Fibroblast of pulmonary artery (primary cell): ENCODE measurements around the gene SLCO1B1.
"Not testable (repeated sequence)": the region's sequence is repeated elsewhere in the genome, so short reads cannot be mapped to it uniquely, and the experiment has no call there.

Experiments
- DNase-seq: peaks from one replicate; pipeline ENCODE4 v3.0.0-alpha.2; 2010; ENCODE audit warnings: low read depth
- H3K4me3 ChIP-seq: replicated peaks from 2 replicates; pipeline ENCODE4 v1.5.1; 2011; ENCODE audit warnings: low read depth, mild to moderate bottlenecking, control low read depth, low read length, moderate library complexity
- TF ChIP-seq, protein P1 (sequence below): IDR thresholded peaks from 2 replicates; pipeline ENCODE4 v1.5.1; 2011; ENCODE audit warnings: mild to moderate bottlenecking, control low read depth, low read length, inconsistent platforms; ENCODE audit errors: missing control alignments

SLCO1B1 gene

DNA sequence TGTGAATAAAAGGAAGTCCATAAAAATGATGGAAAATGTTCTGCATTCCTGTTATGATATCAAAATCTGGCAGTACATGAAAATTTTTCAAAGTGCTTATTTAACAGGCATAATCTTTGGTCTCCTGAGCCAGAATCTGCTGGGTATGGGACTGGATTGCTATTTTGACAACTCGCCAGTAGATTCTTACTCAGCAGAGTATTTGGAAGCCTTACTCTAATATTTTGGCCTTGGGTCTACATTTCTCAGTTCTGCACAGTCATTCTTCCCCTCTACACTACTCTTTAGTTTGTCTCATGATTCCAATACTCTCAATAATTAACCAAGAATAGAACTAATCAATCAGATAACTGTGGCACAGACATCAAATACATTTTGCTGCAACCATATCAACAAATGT is 1.1 kb upstream of the SLCO1B1 start:
- TF ChIP-seq, protein P1, sequence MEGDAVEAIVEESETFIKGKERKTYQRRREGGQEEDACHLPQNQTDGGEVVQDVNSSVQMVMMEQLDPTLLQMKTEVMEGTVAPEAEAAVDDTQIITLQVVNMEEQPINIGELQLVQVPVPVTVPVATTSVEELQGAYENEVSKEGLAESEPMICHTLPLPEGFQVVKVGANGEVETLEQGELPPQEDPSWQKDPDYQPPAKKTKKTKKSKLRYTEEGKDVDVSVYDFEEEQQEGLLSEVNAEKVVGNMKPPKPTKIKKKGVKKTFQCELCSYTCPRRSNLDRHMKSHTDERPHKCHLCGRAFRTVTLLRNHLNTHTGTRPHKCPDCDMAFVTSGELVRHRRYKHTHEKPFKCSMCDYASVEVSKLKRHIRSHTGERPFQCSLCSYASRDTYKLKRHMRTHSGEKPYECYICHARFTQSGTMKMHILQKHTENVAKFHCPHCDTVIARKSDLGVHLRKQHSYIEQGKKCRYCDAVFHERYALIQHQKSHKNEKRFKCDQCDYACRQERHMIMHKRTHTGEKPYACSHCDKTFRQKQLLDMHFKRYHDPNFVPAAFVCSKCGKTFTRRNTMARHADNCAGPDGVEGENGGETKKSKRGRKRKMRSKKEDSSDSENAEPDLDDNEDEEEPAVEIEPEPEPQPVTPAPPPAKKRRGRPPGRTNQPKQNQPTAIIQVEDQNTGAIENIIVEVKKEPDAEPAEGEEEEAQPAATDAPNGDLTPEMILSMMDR: no peak
- DNase-seq: no peak
- H3K4me3 ChIP-seq: no peak overlapping the region

GRCh38 chr12:21137318-21137999 is 6.5 kb downstream of the SLCO1B1 start:
- H3K4me3 ChIP-seq, DNase-seq: not testable (repeated sequence)

DNA sequence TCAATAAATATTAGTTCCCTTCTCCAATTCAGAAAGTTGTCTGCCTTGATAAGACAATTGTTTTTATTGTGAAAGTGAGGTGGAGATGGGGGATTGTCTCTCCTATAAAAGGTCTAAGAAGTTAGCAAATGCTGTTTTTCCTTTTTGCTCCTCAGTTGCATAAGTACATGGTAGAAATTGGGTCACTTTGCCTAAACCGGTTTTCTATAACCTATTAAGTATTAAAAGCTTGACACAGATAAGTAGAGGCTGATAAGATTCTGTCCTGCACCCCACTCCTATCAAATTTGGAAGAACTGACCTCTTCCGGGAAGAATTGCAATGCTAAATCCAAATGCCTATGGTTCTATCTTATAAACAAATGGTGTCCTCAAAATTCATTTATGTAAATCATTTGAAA is 7.0 kb downstream of the SLCO1B1 start:
- TF ChIP-seq, protein P1: no peak
- no peak overlapping the region for H3K4me3 ChIP-seq
- DNase-seq: no peak

DNA sequence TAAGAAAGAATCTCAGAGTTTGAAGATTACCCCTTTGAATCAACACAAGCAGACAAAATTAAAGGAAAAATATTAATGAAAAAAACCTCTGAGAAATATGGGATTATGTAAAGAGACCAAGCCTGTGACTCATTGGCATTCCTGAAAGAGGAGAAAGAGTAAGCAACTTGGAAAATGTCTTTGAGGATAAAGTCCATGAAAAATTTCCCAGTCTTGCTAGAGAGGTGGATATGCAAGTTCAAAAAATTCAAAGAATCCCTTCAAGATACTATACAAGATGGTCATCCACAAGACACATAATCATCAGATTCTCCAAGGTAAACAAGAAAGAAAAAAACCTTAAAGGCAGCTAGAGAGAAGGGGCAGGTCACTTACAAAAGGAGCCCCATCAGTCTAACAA is 13.3 kb downstream of the SLCO1B1 start:
- H3K4me3 ChIP-seq: no peak overlapping the region
- TF ChIP-seq, protein P1: no peak
- DNase-seq: no peak

- not testable (repeated sequence) for DNase-seq
Measured at GRCh38 chr12:21149861-21150260, 18.9 kb downstream of the SLCO1B1 start.

DNA sequence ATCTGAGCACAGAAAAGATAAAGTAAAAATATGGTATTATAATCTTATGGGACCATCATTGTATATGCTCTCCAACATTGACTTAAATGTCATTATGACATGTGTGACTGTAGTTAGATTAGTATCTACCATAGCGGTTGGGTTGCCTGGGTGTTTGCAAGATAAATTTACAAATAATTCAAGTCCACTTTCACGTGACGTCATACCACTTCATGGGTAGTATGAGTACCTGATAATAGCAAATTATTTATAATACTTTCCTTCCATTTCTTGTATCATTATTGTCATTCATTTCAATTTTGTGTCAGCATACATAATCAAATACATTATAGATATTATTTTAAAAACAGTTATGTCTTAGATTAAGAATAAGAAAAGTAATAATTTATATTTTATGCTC is 20.2 kb downstream of the SLCO1B1 start:
- no peak for DNase-seq
- TF ChIP-seq, protein P1: no peak

More at GRCh38 chr12:21149861-21150260, 18.9 kb downstream of the SLCO1B1 start:
- not testable (repeated sequence) for H3K4me3 ChIP-seq

DNA sequence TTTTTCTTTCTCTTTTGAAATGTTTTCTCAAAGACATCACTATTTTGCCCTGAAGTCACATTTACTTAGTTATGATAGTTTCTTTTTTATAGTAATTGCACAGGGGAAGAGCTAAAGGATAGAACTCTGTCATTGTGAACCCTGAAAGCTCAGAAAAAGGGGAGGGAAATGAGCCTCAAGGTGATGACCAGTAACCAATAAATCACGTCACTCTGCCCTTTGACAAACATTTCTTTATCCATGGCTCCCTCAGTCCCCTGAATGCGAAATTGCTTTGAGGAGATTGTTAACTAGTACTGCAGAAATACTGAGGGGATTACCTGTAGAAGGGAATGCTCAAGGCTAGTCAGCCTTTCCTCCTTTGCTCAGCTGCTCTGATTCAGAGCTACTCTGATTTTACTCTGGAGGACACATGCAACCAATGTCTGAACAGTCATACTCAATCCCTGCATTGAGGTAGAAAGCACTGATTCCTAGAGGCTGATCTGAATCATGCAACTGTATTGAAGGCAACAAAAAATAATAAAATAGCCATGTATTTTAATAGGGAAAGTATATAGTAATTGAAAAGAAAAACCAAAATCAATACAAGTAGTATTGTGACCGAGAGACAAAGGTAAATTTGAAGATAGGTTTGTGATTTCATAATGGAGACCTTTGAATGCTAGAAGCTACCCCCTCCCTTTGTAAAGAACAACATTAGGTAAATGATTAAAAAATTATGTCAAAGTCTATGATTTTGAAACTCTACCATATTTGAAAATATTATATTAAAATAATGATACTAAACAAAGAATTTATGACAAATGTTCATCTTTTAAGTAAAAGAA is 24.7 kb downstream of the SLCO1B1 start:
- DNase-seq: no peak
- H3K4me3 ChIP-seq: no peak overlapping the region
- TF ChIP-seq, protein P1: no peak

More for the DNA sequence above, 20.2 kb downstream of the SLCO1B1 start:
- no peak overlapping the region for H3K4me3 ChIP-seq

GRCh38 chr12:21165048-21165447 is 34.1 kb downstream of the SLCO1B1 start:
- no peak overlapping the region for H3K4me3 ChIP-seq
- no peak for DNase-seq
- TF ChIP-seq, protein P1: no peak
